H1 (cell line): ENCODE data around the gene TGFB2. TPM values are rescaled to one million over a fixed set of nuclear protein-coding genes. Genes with fewer than 3 reads are reported as not detected.

Experiments
- CTCF ChIA-PET: fragments of 300-600 bp; sonication (Branson Sonifier 250); formaldehyde crosslinking; loops from one replicate; lab custom pipeline; 2021; ENCODE audit not compliant: partially characterized antibody; lab: Charles Lee
- POLR2A ChIA-PET: fragments of 300-600 bp; sonication (Branson Sonifier 250); formaldehyde crosslinking; loops from one replicate; lab custom pipeline; 2021; ENCODE audit warnings: inconsistent platforms; ENCODE audit not compliant: partially characterized antibody; lab: Charles Lee
- DNase-seq, 2 experiments: peaks; one replicate each; pipeline versions ENCODE4 v3.0.0 to v3.0.0-alpha.2; 2010 to 2022; ENCODE audit warnings: low spot score in 2 of 2, low read depth in 1 of 2, mixed read lengths in 1 of 2
- FAIRE-seq: peaks from 2 replicates; lab custom pipeline; 2011; peaks lifted over from hg19 to GRCh38; lab: Jason Lieb, UNC
- H2AFZ ChIP-seq: 2 replicates; pipeline ENCODE4 v1.8.1; 2012; ENCODE audit warnings: low read length, inconsistent platforms
- H2AK5ac ChIP-seq: 2 replicates; pipeline ENCODE4 v1.6.1; 2013; ENCODE audit warnings: low read depth, low read length
- H2BK120ac ChIP-seq: replicated peaks from 2 replicates; pipeline ENCODE3; 2013; ENCODE audit warnings: low read depth, low read length, inconsistent platforms
- H2BK12ac ChIP-seq: 2 replicates; pipeline ENCODE4 v1.6.1; 2013; ENCODE audit warnings: low read depth, low read length
- H2BK15ac ChIP-seq: 2 replicates; pipeline ENCODE4 v1.6.1; 2013; ENCODE audit warnings: low read length
- H2BK20ac ChIP-seq: 2 replicates; pipeline ENCODE4 v1.6.1; 2013; ENCODE audit warnings: low read length
- H2BK5ac ChIP-seq: 2 replicates; pipeline ENCODE4 v1.6.1; 2013; ENCODE audit warnings: low read depth, low read length
- H3K14ac ChIP-seq: 2 replicates; pipeline ENCODE4 v1.6.1; 2013; ENCODE audit warnings: inconsistent platforms; ENCODE audit not compliant: insufficient read length
- H3K18ac ChIP-seq: 2 replicates; pipeline ENCODE4 v1.6.1; 2013; ENCODE audit warnings: low read length; ENCODE audit errors: extremely low read depth
- H3K23ac ChIP-seq: 2 replicates; pipeline ENCODE4 v1.6.1; 2013; ENCODE audit warnings: inconsistent platforms; ENCODE audit not compliant: insufficient read length
- H3K23me2 ChIP-seq: 2 replicates; pipeline ENCODE4 v1.6.1; 2013; ENCODE audit warnings: low read depth, low read length
- H3K27ac ChIP-seq: 2 replicates; pipeline ENCODE4 v1.6.1; 2011; ENCODE audit warnings: low read depth, low read length, inconsistent platforms
- H3K27me3 ChIP-seq, 4 experiments: replicated peaks in 1 of 4; 1 replicate in 1 of 4; 2 replicates in 3 of 4; pipeline versions ENCODE4 v1.6.1 to v1.8.1; 2011 to 2013; ENCODE audit warnings: low read length in 3 of 4, mild to moderate bottlenecking in 3 of 4, inconsistent platforms in 2 of 4, mixed read lengths in 2 of 4, moderate library complexity in 1 of 4; ENCODE audit not compliant: control insufficient read depth in 3 of 4, insufficient read depth in 3 of 4; ENCODE audit errors: extremely low read depth in 1 of 4
- H3K36me3 ChIP-seq, 4 experiments: 2 replicates each; pipeline versions ENCODE4 v1.6.1 to v1.8.1; 2011 to 2013; ENCODE audit warnings: mild to moderate bottlenecking in 4 of 4, low read length in 3 of 4, moderate library complexity in 2 of 4, control low read depth in 1 of 4, inconsistent platforms in 1 of 4; ENCODE audit not compliant: insufficient read depth in 4 of 4, control insufficient read depth in 2 of 4
- H3K4ac ChIP-seq: replicated peaks from 2 replicates; pipeline ENCODE3; 2013; ENCODE audit warnings: low read length, low read depth, mixed read lengths, inconsistent platforms; ENCODE audit not compliant: insufficient read length
- H3K4me1 ChIP-seq, 4 experiments: replicated peaks in 1 of 4; 1 replicate in 1 of 4; 2 replicates in 3 of 4; pipeline versions ENCODE4 v1.6.1 to v1.8.1; 2011 to 2013; ENCODE audit warnings: low read length in 3 of 4, inconsistent platforms in 2 of 4, mixed read lengths in 1 of 4; ENCODE audit not compliant: insufficient read depth in 4 of 4, control insufficient read depth in 3 of 4
- H3K4me2 ChIP-seq, 2 experiments: 2 replicates each; pipeline versions ENCODE4 v1.6.1 to v1.8.1; 2011 to 2013; ENCODE audit warnings: low read depth in 2 of 2, low read length in 2 of 2, control low read depth in 1 of 2, inconsistent platforms in 1 of 2, mild to moderate bottlenecking in 1 of 2; ENCODE audit not compliant: insufficient read depth in 1 of 2
- H3K4me3 ChIP-seq, 4 experiments: fragments of 200-600, 300-600 bp in 1 of 4; sonication (generic), shearing (Covaris generic), sonication (Bioruptor Twin) in 1 of 4; 2 replicates each; pipeline versions ENCODE4 v1.5.1 to v1.8.1; 2011 to 2016; ENCODE audit warnings: low read length in 4 of 4, low read depth in 3 of 4, control low read depth in 2 of 4, inconsistent platforms in 2 of 4, mild to moderate bottlenecking in 2 of 4, mixed read lengths in 1 of 4, moderate library complexity in 1 of 4; ENCODE audit not compliant: insufficient read depth in 2 of 4; ENCODE audit errors: extremely low read depth in 1 of 4
- H3K56ac ChIP-seq: replicated peaks from 2 replicates; pipeline ENCODE3; 2013; ENCODE audit warnings: low read depth, mild to moderate bottlenecking, mixed read lengths, low read length, inconsistent platforms; ENCODE audit not compliant: insufficient read length
- H3K79me1 ChIP-seq: 2 replicates; pipeline ENCODE4 v1.6.1; 2013; ENCODE audit warnings: low read depth, low read length, control low read depth
- H3K79me2 ChIP-seq, 2 experiments: 2 replicates each; pipeline versions ENCODE4 v1.6.1 to v1.8.1; 2012 to 2013; ENCODE audit warnings: low read length in 2 of 2, mild to moderate bottlenecking in 2 of 2, inconsistent platforms in 1 of 2; ENCODE audit not compliant: insufficient read depth in 2 of 2, control insufficient read depth in 1 of 2
- H3K9ac ChIP-seq, 4 experiments: replicated peaks in 1 of 4; 1 replicate in 1 of 4; 2 replicates in 3 of 4; pipeline versions ENCODE4 v1.6.1 to v1.8.1; 2011 to 2013; ENCODE audit warnings: low read depth in 3 of 4, low read length in 3 of 4, control low read depth in 2 of 4, mild to moderate bottlenecking in 2 of 4, moderate library complexity in 2 of 4, inconsistent platforms in 1 of 4; ENCODE audit errors: extremely low read depth in 1 of 4
- H3K9me3 ChIP-seq, 2 experiments: 2 replicates each; pipeline versions ENCODE4 v1.6.1 to v1.8.1; 2012 to 2013; ENCODE audit warnings: mild to moderate bottlenecking in 2 of 2, moderate library complexity in 2 of 2, control low read depth in 1 of 2, inconsistent platforms in 1 of 2, low read depth in 1 of 2, low read length in 1 of 2, mixed read lengths in 1 of 2; ENCODE audit not compliant: insufficient read depth in 2 of 2
- H4K20me1 ChIP-seq, 2 experiments: replicated peaks in 1 of 2; 2 replicates each; pipeline versions ENCODE3 to v1.8.1; 2011 to 2013; ENCODE audit warnings: inconsistent platforms in 2 of 2, low read length in 2 of 2, mild to moderate bottlenecking in 1 of 2; ENCODE audit not compliant: insufficient read depth in 2 of 2, control insufficient read depth in 1 of 2
- H4K5ac ChIP-seq: 2 replicates; pipeline ENCODE4 v1.6.1; 2013; ENCODE audit warnings: low read length, low read depth, mixed read lengths, inconsistent platforms; ENCODE audit not compliant: insufficient read length
- H4K8ac ChIP-seq: 2 replicates; pipeline ENCODE4 v1.8.0; 2013; ENCODE audit warnings: mild to moderate bottlenecking, moderate library complexity, low read length, inconsistent platforms; ENCODE audit not compliant: insufficient read depth; ENCODE audit errors: extremely low read depth
- H4K91ac ChIP-seq: replicated peaks from 2 replicates; pipeline ENCODE3; 2013; ENCODE audit warnings: low read length, mixed read lengths, inconsistent platforms; ENCODE audit not compliant: insufficient read length
- ASH2L ChIP-seq: fragments of 200-600, 300-600 bp; sonication (generic); IDR thresholded peaks from one replicate; pipeline ENCODE4 v1.7.1; 2017; ENCODE audit warnings: low read length
- BACH1 ChIP-seq: IDR thresholded peaks from 2 replicates; pipeline ENCODE4 v1.6.1; 2012; ENCODE audit warnings: low read length, improper control_type of control experiment
- CEBPB ChIP-seq: IDR thresholded peaks from 2 replicates; pipeline ENCODE4 v1.6.1; 2012; ENCODE audit warnings: low read depth, low read length
- CHD1 ChIP-seq: IDR thresholded peaks from 2 replicates; pipeline ENCODE4 v1.6.1; 2012; ENCODE audit warnings: low read depth, low read length, improper control_type of control experiment
- CREB1 ChIP-seq: IDR thresholded peaks from 2 replicates; pipeline ENCODE4 v1.6.1; 2012; ENCODE audit warnings: inconsistent platforms
- EZH2 ChIP-seq: fragments of 200-600 bp; sonication (generic); IDR thresholded peaks from 2 replicates; pipeline ENCODE4 v1.7.1; 2012; ENCODE audit warnings: low read depth, mild to moderate bottlenecking, moderate library complexity, low read length, inconsistent platforms; ENCODE audit not compliant: severe bottlenecking
- GABPA ChIP-seq: IDR thresholded peaks from 2 replicates; pipeline ENCODE4 v1.6.1; 2011; ENCODE audit warnings: mild to moderate bottlenecking, low read length, moderate library complexity, borderline replicate concordance; ENCODE audit not compliant: insufficient read depth
- JUN ChIP-seq: IDR thresholded peaks from 2 replicates; pipeline ENCODE4 v1.6.1; 2011; ENCODE audit warnings: low read depth, mild to moderate bottlenecking, improper control_type of control experiment, low read length
- KDM1A ChIP-seq: fragments of 200-600, 300-600 bp; sonication (generic); IDR thresholded peaks from 2 replicates; pipeline ENCODE4 v1.7.1; 2016; ENCODE audit warnings: mild to moderate bottlenecking, low read length, borderline replicate concordance
- MAFK ChIP-seq: IDR thresholded peaks from 2 replicates; pipeline ENCODE4 v1.6.1; 2012; ENCODE audit warnings: low read depth, mild to moderate bottlenecking, improper control_type of control experiment, low read length
- RAD21 ChIP-seq, 2 experiments: IDR thresholded peaks in 1 of 2; conservative IDR thresholded peaks in 1 of 2; 2 replicates each; pipeline ENCODE4 v1.6.1; 2011; ENCODE audit warnings: low read depth in 2 of 2, low read length in 2 of 2, improper control_type of control experiment in 1 of 2, inconsistent platforms in 1 of 2, mild to moderate bottlenecking in 1 of 2, moderate library complexity in 1 of 2
- RNF2 ChIP-seq: fragments of 200-900, 300-1000 bp; sonication (generic); IDR thresholded peaks from 2 replicates; pipeline ENCODE4 v1.7.1; 2016; ENCODE audit warnings: borderline replicate concordance, low read depth, mild to moderate bottlenecking, antibody characterized with exemption, low read length; ENCODE audit not compliant: poor library complexity, severe bottlenecking; ENCODE audit errors: missing control alignments
- SAP30 ChIP-seq: fragments of 300-600 bp; sonication (generic); IDR thresholded peaks from 2 replicates; pipeline ENCODE4 v1.7.1; 2012; ENCODE audit warnings: low read length, moderate library complexity, mild to moderate bottlenecking, inconsistent platforms; ENCODE audit not compliant: insufficient read depth, insufficient replicate concordance
- SIRT6 ChIP-seq: IDR thresholded peaks from one replicate; pipeline ENCODE4 v1.7.1; 2012; ENCODE audit warnings: low read length, inconsistent platforms
- TAF7 ChIP-seq: optimal IDR thresholded peaks from 2 replicates; pipeline ENCODE3; 2011; ENCODE audit warnings: low read depth, mild to moderate bottlenecking, inconsistent platforms, low read length, moderate library complexity, borderline replicate concordance
- WGBS, 2 experiments: shearing (Covaris generic) in 1 of 2; methylation state at CpG; one replicate each; pipeline versions ENCODE4 v1.1.6 to v1.1.7; 2013 to 2015; ENCODE audit warnings: low lambda C conversion rate in 2 of 2, mixed read lengths in 2 of 2, inconsistent platforms in 1 of 2, low coverage in 1 of 2, missing lambda C conversion rate in 1 of 2; ENCODE audit not compliant: insufficient replicate concordance in 2 of 2, insufficient coverage in 1 of 2, insufficient read length in 1 of 2; ENCODE audit errors: extremely low coverage in 1 of 2, missing lambda C conversion rate in 1 of 2; 5-methylcytosine and 5-hydroxymethylcytosine counted together
- polyA plus RNA-seq, 7 experiments: library from polyadenylated mRNA; depleted of rRNA in 3 of 7; stranded (reverse) in 5 of 7; unstranded in 2 of 7; fragments of >200 nt in 5 of 7; fragments of 200-250 nt in 2 of 7; gene quantifications; 1 replicate in 5 of 7; 2 replicates in 1 of 7; 4 replicates in 1 of 7; pipeline versions ENCODE4 v1.2.1 to v1.2.3, GENCODE V29; 2011 to 2013; ENCODE audit warnings: missing spikeins in 2 of 7, mixed read lengths in 2 of 7
- total RNA-seq: library from RNA; stranded (reverse); fragmentation: NEBNext Ultra II Directional; extraction: Animal tissue kit (Norgen Biotek cat#: 25700); gene quantifications from 2 replicates; pipeline ENCODE4 v1.2.1, GENCODE V29; 2021

The TGFB2 gene
- total and polyA plus RNA-seq, 2 of the 8 experiments (the other 6 are each of a cell fraction or from before 2014, with no cell fraction given): 0.26 to 0.84 TPM

- Histone ChIP-seq H3K79me2 (no peaks in the 10 kb centered on the region), H2AFZ (no peak overlapping the region), H3K9me3 (no peaks in the 10 kb centered on the region), H3K56ac (no peak overlapping the region), H3K14ac (no peak overlapping the region), H3K4me1 (no peaks in the 10 kb centered on the region), H4K8ac (no peak overlapping the region), H3K23me2 (no peaks in the 10 kb centered on the region), H3K27me3 (no peaks in the 10 kb centered on the region), H3K4ac (no peak overlapping the region), H2BK5ac (no peak overlapping the region), H3K79me1 (no peaks in the 10 kb centered on the region), H3K18ac (no peak overlapping the region), H3K23ac (no peak overlapping the region), H3K9ac (no peak overlapping the region), H2BK20ac (no peak overlapping the region), H2BK12ac (no peak overlapping the region), H2BK120ac (no peak overlapping the region), H4K91ac (no peak overlapping the region), H4K5ac (no peak overlapping the region), H3K36me3 (no peaks in the 10 kb centered on the region), H3K4me2 (no peak overlapping the region), H2AK5ac (no peak overlapping the region), H4K20me1 (no peaks in the 10 kb centered on the region), H3K4me3 (no peak overlapping the region), H3K27ac (no peak overlapping the region), H2BK15ac (no peak overlapping the region)
- DNase-seq (no peak), FAIRE-seq (no peak)
- WGBS, 2 experiments: 87% methylated on average over 4 of the region's 4 CpGs; no CpG with 5 or more reads in 1 of the 2 experiments
- CTCF ChIA-PET: interaction anchor here (1.2 to 2.1 kb wide), 3 partner anchors 8 to 13 kb away, joined by 3 to 6 read pairs (median 4); no protein-coding TSS in a partner anchor
- POLR2A ChIA-PET: no interaction called here
- TF ChIP-seq RAD21 (IDR thresholded peaks at IDR 0.05 in 1 of 2, conservative IDR thresholded peaks at IDR 0.05 in 1 of 2; ENCODE audit: low read depth in 2 of 2, low read length in 2 of 2) (no peak), GABPA (no peak), RNF2 (no peak), TAF7 (no peak), CHD1 (no peak), MAFK (no peak), CREB1 (no peak), BACH1 (no peak), SIRT6 (no peak), KDM1A (no peak), ASH2L (no peak), CEBPB (no peak), EZH2 (no peak), JUN (no peak), SAP30 (no peak)
These were observed 123.6 kb downstream of the TGFB2 start for GRCh38 chr1:218468711-218469110.
